Loucy (cell line): ENCODE data around the gene UBIAD1.

ENCODE experiments used
- H2AFZ ChIP-seq: fragments of 200-600 bp; sonication (generic); 2 replicates; pipeline ENCODE4 v1.6.0; 2016; ENCODE audit warnings: antibody characterized with exemption, mild to moderate bottlenecking, low read length, moderate library complexity
- H3F3A ChIP-seq: fragments of 200-600 bp; 2 replicates; pipeline ENCODE4 v1.6.0; 2016; ENCODE audit warnings: antibody characterized with exemption, low read depth, mild to moderate bottlenecking
- H3K27me3 ChIP-seq: fragments of 200-600 bp; sonication (generic); 2 replicates; pipeline ENCODE4 v1.6.1; 2014; ENCODE audit warnings: low read length, mild to moderate bottlenecking; ENCODE audit not compliant: insufficient read depth, poor library complexity, severe bottlenecking
- H3K36me3 ChIP-seq: fragments of 200-600 bp; sonication (generic); 2 replicates; pipeline ENCODE4 v1.6.1; 2016; ENCODE audit warnings: low read length; ENCODE audit not compliant: insufficient read depth
- H3K4me1 ChIP-seq: fragments of 200-600 bp; sonication (generic); 2 replicates; pipeline ENCODE4 v1.5.1; 2014; ENCODE audit warnings: low read length, mild to moderate bottlenecking; ENCODE audit not compliant: insufficient read depth, poor library complexity, severe bottlenecking
- H3K4me2 ChIP-seq: fragments of 200-600 bp; sonication (generic); 2 replicates; pipeline ENCODE4 v1.6.0; 2014; ENCODE audit warnings: antibody characterized with exemption, low read length, low read depth, mild to moderate bottlenecking; ENCODE audit not compliant: poor library complexity, severe bottlenecking
- H3K4me3 ChIP-seq: fragments of 200-600 bp; sonication (generic); 2 replicates; pipeline ENCODE4 v1.5.1; 2014; ENCODE audit warnings: low read length, mild to moderate bottlenecking, mixed read lengths; ENCODE audit not compliant: poor library complexity, severe bottlenecking
- H3K79me2 ChIP-seq: fragments of 200-600 bp; sonication (generic); 2 replicates; pipeline ENCODE4 v1.6.1; 2014; ENCODE audit warnings: low read length; ENCODE audit not compliant: insufficient read depth
- H3K9ac ChIP-seq: fragments of 200-600 bp; sonication (generic); 2 replicates; pipeline ENCODE4 v1.6.0; 2014; ENCODE audit warnings: mild to moderate bottlenecking, low read depth, low read length, moderate library complexity; ENCODE audit not compliant: poor library complexity, severe bottlenecking
- H3K9me2 ChIP-seq: fragments of 200-600 bp; sonication (generic); replicated peaks from 2 replicates; pipeline ENCODE4 v1.6.1; 2016; ENCODE audit warnings: low read depth, low read length, mixed read lengths
- H3K9me3 ChIP-seq: fragments of 200-600 bp; sonication (generic); 2 replicates; pipeline ENCODE4 v1.6.1; 2014; ENCODE audit warnings: mild to moderate bottlenecking, antibody characterized with exemption, low read length, low read depth; ENCODE audit not compliant: insufficient read depth
- H4K20me1 ChIP-seq: fragments of 200-600 bp; sonication (generic); 2 replicates; pipeline ENCODE4 v1.6.0; 2014; ENCODE audit warnings: antibody characterized with exemption, low read length, mild to moderate bottlenecking; ENCODE audit not compliant: insufficient read depth, poor library complexity, severe bottlenecking
- EZH2phosphoT487 ChIP-seq: fragments of 200-600 bp; IDR thresholded peaks from 2 replicates; pipeline ENCODE4 v1.6.1; 2018; ENCODE audit warnings: antibody characterized with exemption, mild to moderate bottlenecking, moderate library complexity, borderline replicate concordance
- TF ChIP-seq, protein P1 (sequence below): fragments of 200-600 bp; sonication (generic); conservative IDR thresholded peaks from 2 replicates; pipeline ENCODE4 v1.5.1; 2014; ENCODE audit warnings: mild to moderate bottlenecking, antibody characterized with exemption, low read length

UBIAD1 gene

DNA sequence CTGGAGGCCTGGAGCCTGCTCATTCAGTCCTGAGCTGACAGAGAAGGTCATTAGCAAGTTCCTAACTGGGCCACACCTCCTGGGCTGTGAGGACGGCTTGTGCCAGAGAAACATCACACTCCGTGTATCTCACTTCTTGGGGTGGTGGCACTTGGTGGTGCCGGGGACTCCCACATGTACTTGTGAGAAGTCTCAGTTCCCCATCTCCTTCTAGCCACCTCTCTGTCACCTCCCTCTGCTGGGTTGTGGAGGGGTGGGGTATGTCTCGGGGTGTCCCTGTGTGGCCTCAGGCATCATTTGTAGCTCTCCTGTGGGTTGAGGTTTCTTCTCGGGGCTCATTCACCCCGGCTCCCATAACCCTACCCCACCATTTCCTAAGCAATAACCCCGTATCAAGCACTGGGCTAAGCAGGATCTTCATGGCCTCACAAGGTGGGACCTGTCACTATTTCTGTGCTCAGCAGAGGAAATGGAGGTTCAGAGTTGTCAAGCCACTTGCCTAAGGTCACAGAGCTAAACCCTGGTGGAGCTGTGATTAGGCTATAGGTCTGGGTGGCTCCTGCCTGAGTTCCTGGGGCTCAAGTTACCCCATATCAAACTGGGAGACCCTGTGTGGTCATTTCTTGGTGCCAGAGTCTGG lies 62.5 kb downstream of the UBIAD1 start:
- no peaks in the 10 kb centered on the region for H4K20me1 ChIP-seq
- no peak overlapping the region for H3K4me2 ChIP-seq
- H3K27me3 ChIP-seq: no peaks in the 10 kb centered on the region
- no peak overlapping the region for H2AFZ ChIP-seq
- no peak overlapping the region for H3K9ac ChIP-seq
- H3K36me3 ChIP-seq: no peaks in the 10 kb centered on the region
- no peaks in the 10 kb centered on the region for H3K9me3 ChIP-seq
- TF ChIP-seq, protein P1, sequence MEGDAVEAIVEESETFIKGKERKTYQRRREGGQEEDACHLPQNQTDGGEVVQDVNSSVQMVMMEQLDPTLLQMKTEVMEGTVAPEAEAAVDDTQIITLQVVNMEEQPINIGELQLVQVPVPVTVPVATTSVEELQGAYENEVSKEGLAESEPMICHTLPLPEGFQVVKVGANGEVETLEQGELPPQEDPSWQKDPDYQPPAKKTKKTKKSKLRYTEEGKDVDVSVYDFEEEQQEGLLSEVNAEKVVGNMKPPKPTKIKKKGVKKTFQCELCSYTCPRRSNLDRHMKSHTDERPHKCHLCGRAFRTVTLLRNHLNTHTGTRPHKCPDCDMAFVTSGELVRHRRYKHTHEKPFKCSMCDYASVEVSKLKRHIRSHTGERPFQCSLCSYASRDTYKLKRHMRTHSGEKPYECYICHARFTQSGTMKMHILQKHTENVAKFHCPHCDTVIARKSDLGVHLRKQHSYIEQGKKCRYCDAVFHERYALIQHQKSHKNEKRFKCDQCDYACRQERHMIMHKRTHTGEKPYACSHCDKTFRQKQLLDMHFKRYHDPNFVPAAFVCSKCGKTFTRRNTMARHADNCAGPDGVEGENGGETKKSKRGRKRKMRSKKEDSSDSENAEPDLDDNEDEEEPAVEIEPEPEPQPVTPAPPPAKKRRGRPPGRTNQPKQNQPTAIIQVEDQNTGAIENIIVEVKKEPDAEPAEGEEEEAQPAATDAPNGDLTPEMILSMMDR: no peak
- no peak for TF ChIP-seq EZH2phosphoT487
- no peak overlapping the region for H3K4me3 ChIP-seq
- no peaks in the 10 kb centered on the region for H3K9me2 ChIP-seq
- no peaks in the 10 kb centered on the region for H3K79me2 ChIP-seq
- no peaks in the 10 kb centered on the region for H3K4me1 ChIP-seq
- no peaks in the 10 kb centered on the region for H3F3A ChIP-seq

DNA sequence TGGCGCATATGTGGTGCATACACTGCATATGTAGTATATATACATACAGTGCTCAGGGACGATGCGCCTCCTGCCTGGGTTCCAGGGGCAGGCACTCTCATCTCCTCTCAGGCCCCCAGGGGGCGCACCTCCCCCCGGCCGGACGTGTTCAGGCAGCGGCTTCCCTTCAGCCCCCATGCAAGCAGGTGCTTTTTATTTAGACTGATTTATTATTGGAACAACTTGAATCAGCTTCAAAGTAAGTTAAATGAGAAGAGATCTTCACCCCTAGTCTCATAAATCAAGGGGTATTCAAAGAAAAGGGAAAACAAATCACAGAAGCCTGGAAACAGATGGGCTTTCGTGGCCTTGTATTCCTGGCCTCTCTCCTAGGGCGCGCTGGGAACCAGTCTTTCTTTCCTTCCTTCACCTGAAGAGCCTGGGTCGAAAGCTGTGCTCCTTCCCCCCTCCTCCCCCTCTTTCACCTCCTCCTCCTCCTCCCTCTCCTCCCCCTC lies 64.6 kb downstream of the UBIAD1 start:
- Histone ChIP-seq H3K79me2 (no peaks in the 10 kb centered on the region), H4K20me1 (no peaks in the 10 kb centered on the region), H3K4me2 (no peak overlapping the region), H3K4me3 (no peak overlapping the region), H3K27me3 (no peaks in the 10 kb centered on the region), H3K4me1 (no peaks in the 10 kb centered on the region), H3K36me3 (no peaks in the 10 kb centered on the region), H2AFZ (no peak overlapping the region), H3K9me3 (no peaks in the 10 kb centered on the region), H3K9me2 (no peaks in the 10 kb centered on the region), H3F3A (no peaks in the 10 kb centered on the region), H3K9ac (no peak overlapping the region)
- no peak for TF ChIP-seq EZH2phosphoT487
- TF ChIP-seq, protein P1: peak; percentile 91
